Measurements from ENCODE around the gene SETBP1.
A peak's percentile ranks its signal among the peaks of the same experiment; 100 is the strongest.
"Not testable (repeated sequence)": the region's sequence is repeated elsewhere in the genome, so short reads cannot be mapped to it uniquely, and the experiment has no call there.

The SETBP1 gene

DNA sequence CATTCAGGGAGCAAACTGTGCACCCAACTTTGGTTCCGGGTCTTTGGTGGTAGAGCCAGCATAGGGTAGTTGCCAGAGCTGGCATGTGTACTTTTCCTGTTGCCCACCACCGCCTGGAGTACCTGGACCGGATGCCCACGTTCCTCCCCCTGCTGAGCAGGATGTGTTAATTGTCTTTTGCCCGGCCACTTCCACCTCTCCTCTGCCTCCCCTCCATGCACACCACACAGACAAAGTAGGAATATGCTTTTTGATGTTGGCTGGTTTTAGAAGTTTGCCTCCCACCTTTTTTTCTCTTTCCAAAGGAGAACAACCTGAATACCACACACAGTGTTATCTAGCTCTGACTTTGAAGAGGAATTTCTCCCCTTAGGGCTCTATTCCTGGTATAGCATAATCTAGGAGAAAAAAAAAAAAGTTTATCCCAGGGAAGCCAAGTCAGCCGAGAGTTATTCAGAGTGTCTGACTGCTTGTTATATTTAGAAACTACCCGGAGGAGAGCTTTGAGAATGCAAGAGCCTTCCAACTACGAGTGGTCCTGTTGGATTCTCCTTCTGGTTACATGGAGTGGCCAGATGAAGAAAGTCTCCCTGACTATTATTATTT is 111.9 kb downstream of the SETBP1 start:
- peak; percentile 26 for DNase-seq (ENCODE audit: low spot score)

- DNase-seq (ENCODE audit: low spot score), result no peak
These were observed 112.5 kb downstream of the SETBP1 start for GRCh38 chr18:44793194-44793593.

- DNase-seq (ENCODE audit: low spot score), result no peak
These were observed 113.0 kb downstream of the SETBP1 start for GRCh38 chr18:44793685-44794084.

DNA sequence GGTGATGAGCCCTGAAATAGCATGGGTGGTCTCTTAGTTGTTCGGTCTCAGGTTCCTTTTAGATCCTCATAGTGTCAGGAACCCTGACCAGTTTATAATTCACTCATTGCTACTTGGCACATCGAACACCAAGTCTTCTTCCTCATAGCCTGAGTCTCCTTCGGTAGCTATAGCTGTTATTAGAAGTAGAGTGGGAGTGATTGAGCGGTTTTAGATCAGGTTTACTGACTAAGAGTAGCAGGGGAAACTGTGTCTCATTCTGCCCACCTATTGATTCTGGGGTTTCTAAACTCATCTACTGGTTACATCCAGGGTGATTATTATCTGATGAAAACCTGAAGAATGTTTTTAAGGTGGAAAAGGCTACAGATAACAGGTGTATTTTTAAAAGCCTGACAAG is 114.6 kb downstream of the SETBP1 start:
- no peak for DNase-seq (ENCODE audit: low spot score)

DNA sequence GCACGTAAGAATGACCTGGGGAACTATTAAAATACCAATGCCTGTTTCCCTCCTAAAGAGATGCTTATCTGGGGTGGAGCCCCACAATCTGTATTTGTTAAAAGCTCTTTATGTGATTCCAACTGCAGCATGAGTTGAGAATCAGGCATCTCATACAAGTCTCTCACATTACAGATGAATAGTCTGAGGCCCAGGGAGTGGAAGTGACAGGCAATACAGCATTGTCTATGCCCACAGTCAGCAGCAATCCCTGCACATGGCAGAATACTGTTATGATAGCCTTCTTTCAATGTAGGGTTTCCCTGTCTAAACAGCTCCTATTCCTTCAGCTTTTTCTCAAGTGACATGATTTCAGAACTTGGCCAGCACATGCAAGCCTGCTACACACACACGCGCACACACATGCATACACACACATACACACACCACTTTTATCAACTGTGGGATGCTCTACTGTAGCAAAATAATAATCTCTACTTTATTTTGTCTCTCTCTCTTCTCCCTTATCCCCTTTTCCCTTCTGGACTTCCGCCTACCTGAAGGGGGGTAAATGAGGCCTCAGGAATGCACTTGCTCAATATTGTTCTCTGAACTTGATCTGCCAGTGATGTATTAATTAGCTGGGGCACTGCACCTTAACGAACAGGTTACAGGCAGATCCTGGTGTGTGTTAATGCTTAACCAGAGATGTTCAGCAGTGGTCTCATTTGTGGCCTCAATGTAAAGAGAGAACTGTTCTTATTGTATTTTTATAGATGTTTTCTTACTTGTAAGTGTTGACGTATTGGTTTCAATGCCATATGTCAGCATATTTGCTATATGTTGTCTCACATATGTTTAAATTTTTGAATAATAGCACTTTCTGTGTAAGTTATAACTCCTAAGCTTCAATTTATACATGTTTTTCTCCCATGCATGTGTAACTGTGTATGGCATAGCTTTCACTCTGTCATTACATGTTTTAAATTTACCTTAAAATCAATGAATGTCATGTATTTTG is 116.0 kb downstream of the SETBP1 start:
- DNase-seq (ENCODE audit: low spot score), result no peak

GRCh38 chr18:44798433-44799048 is 117.9 kb downstream of the SETBP1 start:
- no peak for DNase-seq (ENCODE audit: low spot score)

DNA sequence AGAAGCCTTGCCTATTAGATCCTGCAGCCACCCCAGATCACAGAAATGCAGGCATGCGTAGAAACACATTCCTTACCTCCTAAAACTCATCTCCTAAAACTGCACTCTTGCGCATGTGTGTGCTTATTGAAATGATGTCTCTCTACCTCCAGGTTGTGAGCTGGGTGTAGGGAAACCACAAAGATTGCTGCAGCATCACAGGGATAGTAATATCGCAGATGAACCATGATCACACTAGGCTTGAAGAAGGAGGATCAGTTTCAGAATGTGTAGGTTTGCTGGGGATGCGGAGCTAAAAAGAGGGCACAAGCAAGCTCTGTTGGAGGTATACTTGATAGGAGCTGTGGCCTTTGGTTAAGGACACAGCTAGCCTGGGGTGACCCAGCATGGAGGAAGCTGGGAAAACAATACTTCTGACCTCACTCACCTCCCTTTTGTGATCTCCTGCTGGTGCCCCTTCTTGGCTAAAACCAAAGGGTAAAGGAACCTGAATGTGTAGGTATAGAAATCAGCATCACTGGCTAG is 118.8 kb downstream of the SETBP1 start:
- no peak for DNase-seq (ENCODE audit: low spot score)

DNA sequence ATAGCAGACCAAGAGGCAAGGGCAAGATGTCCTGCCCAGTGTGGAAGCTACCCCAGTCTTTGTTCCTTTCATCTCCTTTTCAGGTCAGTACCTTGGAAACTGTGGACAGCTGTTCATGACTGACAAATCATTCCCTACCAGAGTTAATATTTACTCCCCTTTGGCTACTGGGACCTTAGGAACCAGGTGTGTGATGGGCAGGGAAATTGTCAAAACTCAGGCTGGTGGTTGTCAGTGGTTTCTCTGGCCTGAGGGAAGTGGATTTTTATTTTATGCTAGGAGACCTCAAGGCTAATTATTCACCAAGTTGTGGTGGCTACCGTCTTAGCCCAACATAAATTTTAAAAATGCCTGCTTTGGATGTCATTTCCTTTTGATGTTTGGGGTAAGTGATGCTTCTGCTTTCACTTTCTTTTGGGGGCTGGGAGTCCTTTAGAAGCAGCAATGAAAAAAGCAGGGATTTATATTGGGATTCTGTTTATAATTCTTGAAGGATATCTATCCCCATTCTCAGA is 119.3 kb downstream of the SETBP1 start:
- no peak for DNase-seq (ENCODE audit: low spot score)

DNA sequence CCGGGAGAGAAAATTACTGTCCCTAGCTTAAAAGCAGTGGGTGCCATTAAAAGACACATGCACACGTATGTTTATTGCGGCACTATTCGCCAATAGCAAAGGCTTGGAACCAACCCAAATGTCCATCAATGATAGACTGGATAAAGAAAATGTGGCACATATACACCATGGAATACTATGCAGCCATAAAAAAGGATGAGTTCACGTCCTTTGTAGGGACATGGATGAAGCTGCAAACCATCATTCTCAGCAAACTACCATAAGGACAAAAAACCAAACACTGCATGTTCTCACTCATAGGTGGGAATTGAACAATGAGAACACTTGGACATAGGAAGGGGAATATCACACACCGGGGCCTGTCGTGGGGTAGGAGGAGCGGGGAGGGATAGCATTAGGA is 120.1 kb downstream of the SETBP1 start:
- not testable (repeated sequence) for DNase-seq (ENCODE audit: low spot score)

- no peak for DNase-seq (ENCODE audit: low spot score)
These were observed 121.1 kb downstream of the SETBP1 start for GRCh38 chr18:44801781-44802180.

DNA sequence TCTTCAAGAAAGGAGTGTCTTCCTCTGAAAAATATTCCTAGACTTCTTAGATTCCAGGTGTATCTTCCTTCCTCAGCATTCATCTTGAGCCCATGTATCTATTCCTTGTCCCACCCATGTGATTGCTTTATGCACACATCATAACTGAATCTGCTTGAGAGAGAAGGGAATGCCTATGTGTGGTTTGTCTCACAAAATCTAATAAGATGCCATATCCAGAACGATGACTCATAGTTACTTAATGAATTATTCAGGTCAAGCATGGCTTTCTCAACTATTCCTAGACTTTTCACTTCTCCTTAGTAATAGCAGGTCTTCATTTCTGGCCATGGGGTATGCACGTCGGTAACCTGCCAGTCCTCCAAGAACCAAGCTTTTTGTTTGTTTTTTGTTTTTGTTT is 121.8 kb downstream of the SETBP1 start:
- DNase-seq (ENCODE audit: low spot score), result peak; percentile 33

DNA sequence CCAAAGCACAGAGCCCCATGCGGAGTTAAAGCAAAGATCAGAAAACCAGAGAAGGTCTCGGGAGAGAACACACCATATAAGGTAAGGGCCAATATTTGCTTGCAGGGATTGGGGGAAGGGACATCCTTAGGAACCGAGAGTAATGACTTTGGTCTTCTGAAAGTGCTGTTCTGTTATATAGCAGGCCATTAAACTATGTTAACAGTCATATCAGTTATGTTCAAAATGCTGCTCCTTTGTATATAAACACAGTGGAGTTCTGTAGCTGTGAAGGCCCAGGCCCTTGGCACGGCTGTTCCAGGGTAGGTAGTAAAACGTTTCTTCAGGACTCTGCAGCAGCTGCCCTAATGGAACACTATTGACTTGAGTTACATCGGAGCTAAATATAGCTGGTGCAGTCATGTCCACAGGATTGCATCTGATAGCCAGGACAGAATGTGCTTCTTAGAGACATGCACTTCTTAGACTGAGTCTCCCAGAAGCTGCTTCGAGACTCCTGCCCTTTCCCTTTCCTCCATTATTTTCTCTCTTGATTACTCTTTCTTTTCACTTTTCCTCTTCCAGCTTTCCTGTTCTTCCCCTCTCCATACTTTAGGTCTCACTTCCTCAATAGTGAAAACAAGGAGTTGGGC is 122.4 kb downstream of the SETBP1 start:
- DNase-seq (ENCODE audit: low spot score), result peak; percentile 30

GRCh38 chr18:44804033-44804432 is 123.3 kb downstream of the SETBP1 start:
- DNase-seq (ENCODE audit: low spot score), result no peak

GRCh38 chr18:44805176-44805575 is 124.5 kb downstream of the SETBP1 start:
- DNase-seq (ENCODE audit: low spot score), result no peak

DNA sequence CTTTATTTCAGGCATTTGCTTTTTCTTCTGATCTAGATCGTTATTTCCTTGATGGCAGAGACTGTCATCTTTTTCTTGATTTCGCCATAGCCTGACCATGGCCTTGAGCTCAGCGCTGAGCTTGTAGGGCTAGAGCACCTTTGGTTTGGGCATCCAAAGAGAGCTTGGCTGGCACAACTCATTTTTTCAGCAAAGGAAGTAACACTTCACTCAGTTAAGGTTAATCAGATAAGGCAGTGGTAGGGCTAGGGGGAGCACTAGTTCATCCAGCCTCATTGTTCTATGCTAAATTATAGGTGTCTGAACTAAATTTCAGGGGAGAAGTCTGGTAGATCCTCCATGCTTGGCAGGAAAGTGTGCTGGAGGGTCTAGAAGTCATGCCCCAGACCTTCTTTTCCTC is 125.0 kb downstream of the SETBP1 start:
- DNase-seq (ENCODE audit: low spot score), result no peak

DNA sequence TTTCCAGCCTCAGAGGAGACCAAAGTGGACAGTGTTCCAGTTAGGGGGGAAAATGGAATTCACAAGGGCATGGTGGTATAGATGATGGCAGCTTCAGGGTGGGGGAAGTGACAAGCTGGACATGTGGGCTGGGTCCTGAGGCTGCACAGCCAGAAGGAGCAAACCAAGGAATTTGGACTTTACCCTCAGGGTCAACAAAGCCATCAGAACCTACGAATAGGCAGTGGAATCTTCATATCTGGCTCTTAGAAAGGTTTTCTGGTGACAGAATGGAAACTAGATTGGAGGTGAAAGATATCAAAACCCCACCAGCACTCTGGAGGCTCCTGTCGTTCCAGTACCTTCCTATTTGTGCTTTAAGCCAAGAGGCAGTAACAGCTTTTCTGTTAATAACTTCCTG is 127.1 kb downstream of the SETBP1 start:
- no peak for DNase-seq (ENCODE audit: low spot score)

- no peak for DNase-seq (ENCODE audit: low spot score)
These were observed 131.0 kb downstream of the SETBP1 start for GRCh38 chr18:44811572-44812125.

GRCh38 chr18:44812426-44812825 is 131.7 kb downstream of the SETBP1 start:
- no peak for DNase-seq (ENCODE audit: low spot score)

- DNase-seq (ENCODE audit: low spot score), result no peak
These were observed 132.9 kb downstream of the SETBP1 start for GRCh38 chr18:44813586-44813985.

GRCh38 chr18:44815108-44815507 is 134.4 kb downstream of the SETBP1 start:
- no peak for DNase-seq (ENCODE audit: low spot score)

DNA sequence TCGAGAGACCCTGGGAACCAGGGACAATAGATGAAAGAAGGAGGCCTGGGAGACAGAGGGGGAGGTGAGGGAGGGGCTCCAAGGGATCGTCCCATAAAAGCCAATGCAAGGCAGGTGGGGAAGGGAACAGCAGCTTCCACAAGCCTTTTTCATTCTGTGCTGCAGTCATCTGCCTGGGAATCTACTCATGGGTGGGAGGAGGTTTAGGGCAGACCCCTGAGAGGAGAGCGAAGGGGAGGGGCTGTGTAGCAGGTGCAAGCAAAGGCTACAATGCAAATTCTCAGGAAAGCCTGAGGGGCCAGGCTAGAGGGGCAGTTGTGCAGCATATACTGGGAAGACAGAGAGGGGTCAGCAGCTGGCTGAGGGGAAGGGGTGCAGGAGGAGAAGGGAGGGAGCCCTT is 135.4 kb downstream of the SETBP1 start:
- no peak for DNase-seq (ENCODE audit: low spot score)

DNA sequence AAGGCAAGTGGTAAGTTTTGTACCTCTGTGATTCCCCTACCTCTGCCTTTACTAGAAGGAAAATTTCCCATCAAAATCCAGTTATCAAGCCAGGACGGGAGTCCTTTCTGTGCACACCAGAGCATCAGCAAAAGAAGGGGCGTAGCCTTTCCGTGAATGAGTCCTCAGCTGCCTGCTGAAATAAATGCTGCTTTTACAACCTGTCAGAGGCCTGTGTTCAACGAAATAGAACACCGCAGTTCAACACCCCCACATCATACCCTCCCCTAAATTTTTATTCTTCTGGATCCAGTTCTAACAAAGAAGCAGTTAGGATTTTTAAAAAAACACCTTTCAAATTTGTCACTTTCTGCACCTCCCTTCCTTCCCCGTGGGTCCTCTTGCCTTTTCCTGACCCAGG is 135.8 kb downstream of the SETBP1 start:
- no peak for DNase-seq (ENCODE audit: low spot score)

Data from AG08395 (cell line).